Stimulated activated naive CD4-positive, alpha-beta T cell (primary cell): ENCODE measurements around the gene IER3.

Experiments
- DNase-seq, 6 experiments: peaks; one replicate each; lab custom pipeline; 2025; lab: John Stamatoyannopoulos, UW

The IER3 gene, protein sequence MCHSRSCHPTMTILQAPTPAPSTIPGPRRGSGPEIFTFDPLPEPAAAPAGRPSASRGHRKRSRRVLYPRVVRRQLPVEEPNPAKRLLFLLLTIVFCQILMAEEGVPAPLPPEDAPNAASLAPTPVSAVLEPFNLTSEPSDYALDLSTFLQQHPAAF

DNA sequence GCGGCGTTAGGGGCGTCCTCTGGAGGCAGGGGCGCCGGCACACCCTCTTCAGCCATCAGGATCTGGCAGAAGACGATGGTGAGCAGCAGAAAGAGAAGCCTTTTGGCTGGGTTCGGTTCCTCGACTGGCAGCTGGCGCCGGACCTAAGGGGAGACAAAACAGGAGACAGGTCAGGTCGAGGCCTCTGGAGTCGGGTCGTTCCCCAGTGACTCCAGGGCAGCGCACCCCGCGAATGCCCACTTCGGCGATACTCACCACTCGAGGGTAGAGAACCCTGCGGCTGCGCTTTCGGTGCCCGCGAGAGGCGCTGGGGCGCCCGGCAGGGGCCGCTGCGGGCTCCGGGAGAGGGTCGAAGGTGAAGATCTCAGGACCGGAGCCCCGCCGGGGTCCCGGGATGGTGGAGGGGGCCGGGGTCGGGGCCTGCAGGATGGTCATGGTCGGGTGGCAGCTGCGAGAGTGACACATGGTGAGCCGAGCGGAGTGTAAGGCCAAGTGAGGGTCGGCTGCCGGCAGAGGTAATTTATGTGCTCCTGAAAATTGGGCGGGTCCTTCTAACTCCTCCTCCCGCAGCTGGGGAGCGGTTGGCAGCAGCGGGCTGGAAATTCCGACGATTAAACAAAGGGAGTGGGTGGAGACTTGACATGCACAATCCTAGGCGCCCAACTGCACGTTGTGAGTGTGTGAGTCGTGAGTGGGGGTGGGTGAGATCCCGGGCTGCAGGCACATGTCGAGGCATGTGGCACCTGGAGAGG lies at the start of gene IER3:
Gene IER3 (minus strand): TSS at position 494 of the 752 bp plus-strand sequence. CDS start 29 bp downstream, at position 465.
- DNase-seq = peak; percentile 43 to 73 (median 68)

DNA sequence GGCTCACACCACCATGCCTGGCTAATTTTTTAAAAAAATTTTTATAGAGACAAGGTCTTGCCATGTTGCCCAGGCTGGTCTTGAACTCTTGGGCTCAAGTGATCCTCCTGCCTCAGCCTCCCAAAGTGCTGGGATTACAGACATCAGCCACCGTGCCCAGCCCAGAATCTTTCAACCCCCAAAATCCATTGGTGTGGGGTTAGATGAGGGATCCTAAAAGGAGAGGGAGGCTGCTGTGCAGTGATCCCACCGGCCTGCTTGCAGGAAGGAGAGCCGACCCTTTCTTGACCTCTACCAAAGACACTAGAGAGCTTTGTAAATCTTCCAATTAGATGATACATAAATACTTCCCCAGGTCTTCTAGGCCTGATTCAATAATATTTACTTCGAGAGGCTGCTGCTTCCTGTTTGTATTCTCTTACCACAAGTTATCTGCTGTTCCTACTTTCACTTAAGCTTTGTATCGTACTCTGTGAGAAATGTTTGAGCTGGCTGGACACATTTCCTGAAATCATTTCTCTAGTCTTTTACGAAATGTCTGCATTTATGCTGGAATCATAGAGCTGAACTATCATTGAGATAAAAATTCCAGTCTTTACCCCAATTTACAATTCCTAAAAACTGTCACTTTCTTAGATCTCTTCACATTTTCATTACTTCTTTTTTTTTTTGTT lies 49.3 kb upstream of the IER3 start:
- DNase-seq = peak in 3 of 6 experiments; percentile 45 to 62 (median 53)

DNA sequence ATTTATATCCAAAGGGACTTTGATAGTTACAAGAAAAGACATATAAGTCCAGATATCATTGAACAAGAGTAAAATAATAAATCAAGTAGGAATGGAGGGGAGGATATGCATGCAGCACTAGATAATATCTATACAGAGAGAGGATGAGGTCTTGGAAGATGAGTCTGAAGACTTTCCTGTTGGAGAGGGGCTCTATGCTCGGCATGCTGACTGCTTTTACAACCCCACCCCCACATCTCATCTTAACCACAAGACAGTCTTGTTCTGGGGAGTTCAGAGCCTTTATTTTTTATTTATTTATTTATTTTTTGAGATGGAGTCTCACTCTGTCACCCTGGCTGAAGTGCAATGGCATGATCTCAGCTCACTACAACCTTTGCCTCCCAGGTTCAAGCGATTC lies 48.4 kb upstream of the IER3 start:
- no peak for DNase-seq

DNA sequence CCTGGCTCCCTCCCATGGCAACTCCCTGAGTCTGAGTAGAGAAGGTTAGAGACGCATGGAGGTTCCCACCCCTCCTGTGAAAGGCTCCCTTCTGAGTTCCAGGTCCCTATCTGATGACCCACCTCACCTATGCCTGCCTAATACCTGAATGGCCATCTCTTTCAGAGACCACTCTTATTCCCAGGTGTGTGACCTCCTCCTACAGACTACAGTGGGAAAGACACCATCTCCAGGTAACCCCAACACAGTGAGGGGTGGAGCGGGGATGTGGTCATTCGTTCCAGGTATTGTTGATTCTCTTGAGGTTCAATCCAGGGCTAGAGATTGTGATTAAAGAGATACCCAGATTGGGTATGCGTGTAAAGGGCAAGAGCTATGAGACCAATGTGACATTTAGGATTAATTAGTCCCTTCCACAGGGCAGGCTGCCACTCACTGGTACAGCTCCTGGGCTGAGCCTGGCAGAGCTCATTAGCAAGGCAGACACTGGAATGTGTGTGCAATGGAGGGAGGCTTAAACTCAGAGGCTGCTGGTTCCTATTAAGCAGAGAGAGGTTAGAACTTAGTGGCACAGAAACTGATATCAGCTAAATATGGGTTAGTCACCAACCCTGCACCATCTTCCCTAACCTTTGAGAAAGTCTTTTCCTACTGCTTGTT lies 46.5 kb upstream of the IER3 start:
- DNase-seq = no peak

DNA sequence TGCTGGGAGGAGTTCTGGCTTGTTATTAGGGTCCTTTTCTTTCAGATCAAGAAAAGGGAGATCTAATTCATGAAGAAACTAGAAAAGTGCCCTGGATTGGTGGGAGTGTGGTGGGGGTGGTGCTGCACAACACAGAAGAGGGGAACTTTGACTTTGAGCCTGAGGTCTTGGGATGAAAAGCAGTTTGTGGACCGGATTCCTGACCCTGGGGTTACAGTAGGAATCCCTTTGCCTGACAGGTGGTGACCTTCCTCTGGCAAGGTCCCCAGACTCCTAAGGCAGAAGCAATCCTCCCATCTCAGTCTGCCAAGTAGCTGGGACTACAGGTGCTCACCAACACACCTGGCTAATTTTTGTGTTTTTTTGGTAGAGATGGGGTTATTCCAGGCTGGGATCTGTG lies 45.3 kb upstream of the IER3 start:
- no peak for DNase-seq

DNA sequence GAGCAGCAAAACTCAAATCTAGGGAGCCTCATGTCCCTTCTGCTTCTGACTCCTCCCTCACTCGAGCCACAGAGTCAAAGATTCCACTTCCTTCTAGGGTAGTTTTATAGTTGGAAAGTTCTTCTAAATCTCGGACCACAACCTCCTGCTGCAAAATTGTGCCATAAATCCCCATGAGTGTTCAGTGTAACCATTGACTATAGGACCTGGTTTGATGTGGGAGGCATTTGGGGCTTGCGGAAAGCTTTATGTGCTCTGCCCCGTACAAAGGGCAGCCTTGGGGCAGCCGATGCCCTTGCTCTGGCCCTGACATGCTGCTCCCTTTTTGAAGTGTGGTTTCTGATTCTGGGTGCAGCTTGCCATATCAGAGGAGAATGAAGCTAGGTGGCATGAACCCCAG lies 43.6 kb upstream of the IER3 start:
- no peak for DNase-seq

DNA sequence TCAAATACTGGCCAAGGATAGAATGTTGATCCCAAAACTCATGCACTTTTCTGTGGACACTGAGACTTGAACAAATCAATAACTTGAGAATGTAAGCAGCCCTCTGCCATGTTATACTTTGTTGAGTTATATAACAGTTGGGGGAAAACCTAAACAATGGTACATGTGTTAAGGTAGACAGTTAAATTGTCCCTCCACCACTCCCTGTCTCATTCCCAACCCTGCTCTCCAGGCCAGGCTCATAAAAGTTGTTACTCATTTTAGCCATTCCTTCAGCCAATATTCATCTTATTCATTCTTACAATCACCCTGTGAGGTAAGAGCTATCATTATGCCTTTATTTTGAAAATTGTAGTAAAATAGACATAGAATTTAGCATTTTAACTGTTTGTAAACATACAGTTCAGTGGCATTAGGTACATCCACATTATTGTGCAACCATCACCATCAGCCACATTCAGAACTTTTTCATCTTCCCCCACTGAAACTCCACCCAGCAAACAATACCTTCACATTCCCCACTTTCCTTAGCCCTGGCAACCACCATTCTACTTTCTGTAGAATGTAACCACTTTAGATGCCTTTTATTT lies 38.2 kb upstream of the IER3 start:
- no peak for DNase-seq

DNA sequence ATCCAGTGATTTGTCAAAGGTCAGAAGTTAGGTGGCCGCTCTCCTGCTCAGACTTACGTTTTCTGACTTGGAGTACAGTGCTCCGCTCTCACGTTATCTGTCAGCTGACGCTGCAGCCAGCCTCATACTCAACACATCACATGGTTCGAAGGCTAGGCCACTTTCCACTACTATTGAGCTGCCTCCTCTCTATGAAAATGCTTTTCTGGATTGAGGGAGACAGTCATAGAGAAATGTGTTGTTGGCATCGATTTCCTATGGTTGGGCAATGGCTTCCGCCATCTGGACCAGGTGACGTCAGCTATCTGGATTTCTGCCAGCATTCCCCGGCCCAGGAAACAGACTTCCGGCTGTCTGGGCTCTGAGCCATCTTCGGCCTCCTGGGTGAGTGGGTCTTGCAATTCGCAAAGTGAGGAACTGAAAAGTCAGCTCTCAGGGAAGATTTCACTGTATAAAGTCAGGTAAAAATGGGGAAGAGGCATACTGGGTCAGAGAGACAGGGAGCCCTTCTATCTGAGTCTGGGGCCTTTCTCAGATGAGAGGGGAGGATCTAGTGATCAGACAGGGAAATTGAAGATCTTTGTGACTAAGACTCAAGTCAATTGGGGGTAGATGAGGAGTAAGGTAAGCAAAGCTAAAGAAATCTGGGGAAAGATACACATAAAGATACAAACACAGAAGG lies 37.5 kb upstream of the IER3 start:
- DNase-seq = peak in 2 of 6 experiments; percentile 29 to 45

DNA sequence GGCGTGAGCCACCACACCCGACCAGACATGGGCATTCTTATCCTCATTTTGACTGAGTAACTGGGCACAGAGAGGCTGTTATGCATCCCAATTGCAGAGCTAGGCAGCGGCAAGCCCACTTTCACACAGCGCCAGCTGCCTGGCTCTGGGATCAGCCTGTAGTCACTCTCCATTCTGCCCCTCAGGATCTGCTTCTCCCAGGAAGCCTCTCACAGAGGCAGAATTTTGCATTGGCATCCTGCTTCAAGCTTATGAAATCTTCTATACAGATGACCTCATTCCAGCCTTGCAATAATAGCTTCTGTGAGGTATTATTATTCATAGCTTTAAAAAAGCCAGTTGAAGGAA lies 37.0 kb upstream of the IER3 start:
- DNase-seq = no peak

DNA sequence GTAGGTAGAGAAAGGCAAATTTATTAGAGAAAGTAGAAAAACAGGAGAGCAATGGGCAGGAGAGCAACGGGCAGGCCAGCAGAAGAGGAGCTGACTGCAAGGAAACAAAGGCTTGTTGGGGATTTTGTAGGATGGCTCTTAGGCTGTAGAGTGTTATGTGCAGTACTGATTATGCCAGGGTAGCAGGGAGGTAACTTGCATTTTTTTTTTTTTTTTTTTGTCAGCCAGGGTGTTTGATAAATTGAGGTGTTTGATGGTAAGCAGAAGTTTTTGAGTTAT lies 36.2 kb upstream of the IER3 start:
- DNase-seq = no peak

DNA sequence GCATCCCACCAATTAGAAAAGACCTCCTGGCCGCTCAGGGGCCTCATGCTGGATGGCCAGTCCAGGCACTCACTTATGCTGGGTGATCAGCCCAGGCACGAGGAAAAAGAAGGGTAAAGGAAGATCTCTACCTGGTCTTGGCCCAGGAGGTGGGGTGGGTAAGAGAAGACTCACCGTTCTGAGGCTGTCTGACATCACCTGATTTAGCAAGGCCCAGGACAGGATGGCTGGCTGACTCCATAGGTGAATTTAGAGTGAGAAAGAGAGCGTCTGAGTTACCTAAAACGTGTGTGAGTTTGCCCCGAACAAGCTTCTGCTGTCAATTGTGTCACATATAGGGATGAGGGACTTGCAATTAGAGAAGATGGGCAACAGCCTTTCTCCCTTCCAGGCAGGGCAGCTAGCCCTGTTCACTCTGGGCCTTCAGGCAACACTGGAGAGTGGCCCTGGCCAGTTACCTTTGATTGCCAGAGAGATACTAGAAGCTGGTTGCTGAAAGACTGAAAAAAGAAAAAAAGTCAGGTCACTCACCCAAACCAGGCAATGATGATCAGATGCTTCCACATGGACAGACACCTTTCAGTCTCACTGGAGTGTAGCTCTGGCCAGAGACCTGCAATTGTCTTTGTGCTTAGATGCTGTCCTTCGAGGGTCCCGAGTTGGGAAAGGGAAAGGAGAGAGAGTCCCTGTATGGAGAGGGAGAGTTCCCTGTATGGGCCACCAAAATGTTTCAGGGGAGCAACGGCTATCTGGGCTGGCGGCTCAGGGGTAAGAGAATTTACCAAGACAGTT lies 35.7 kb upstream of the IER3 start:
- no peak for DNase-seq

DNA sequence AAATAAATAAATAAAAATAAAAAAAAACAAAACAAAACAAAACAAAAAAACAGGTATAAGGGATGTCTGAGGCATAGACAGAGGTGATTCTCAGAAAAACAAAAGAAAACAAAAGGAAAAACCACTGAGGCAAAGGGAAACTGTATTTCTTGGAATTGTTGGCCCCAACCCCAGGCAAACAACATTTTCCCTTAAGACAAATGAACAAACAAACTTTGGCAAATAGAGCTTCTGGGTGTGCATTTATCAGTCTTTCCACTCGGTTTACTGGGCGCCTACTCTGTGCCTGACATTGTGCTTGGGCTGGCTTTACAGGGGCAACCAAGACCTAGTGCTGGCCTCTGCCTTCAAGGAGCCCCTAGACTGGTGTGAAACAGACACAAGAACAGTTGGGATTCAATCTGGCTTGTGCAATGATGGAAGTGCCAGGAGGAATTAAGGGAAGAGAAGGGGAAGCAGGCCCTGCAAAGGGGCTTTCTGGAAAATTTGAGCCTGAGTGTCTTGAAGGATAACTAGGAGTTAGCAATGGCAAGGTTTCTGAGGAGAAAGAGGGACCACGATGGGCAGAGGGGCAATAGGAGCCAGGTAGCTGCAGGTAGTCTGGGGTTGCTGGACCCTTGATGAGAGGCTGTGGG lies 33.8 kb upstream of the IER3 start:
- DNase-seq = no peak

DNA sequence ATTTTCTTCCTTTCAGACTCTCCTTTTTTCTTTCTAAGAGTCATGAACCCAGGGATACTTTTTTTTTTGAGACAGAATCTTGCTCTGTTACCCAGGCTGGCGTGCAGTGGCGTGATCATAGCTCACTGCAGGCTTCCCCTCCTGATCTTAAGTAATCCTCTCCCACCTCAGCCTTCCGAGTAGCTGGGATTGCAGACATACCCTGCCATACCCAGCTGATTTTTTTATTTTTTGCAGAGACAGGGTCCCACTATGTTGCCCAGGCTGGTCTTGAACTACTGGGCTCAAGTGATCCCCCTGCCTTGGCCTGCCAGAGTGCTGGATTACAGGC lies 32.8 kb upstream of the IER3 start:
- DNase-seq = no peak

DNA sequence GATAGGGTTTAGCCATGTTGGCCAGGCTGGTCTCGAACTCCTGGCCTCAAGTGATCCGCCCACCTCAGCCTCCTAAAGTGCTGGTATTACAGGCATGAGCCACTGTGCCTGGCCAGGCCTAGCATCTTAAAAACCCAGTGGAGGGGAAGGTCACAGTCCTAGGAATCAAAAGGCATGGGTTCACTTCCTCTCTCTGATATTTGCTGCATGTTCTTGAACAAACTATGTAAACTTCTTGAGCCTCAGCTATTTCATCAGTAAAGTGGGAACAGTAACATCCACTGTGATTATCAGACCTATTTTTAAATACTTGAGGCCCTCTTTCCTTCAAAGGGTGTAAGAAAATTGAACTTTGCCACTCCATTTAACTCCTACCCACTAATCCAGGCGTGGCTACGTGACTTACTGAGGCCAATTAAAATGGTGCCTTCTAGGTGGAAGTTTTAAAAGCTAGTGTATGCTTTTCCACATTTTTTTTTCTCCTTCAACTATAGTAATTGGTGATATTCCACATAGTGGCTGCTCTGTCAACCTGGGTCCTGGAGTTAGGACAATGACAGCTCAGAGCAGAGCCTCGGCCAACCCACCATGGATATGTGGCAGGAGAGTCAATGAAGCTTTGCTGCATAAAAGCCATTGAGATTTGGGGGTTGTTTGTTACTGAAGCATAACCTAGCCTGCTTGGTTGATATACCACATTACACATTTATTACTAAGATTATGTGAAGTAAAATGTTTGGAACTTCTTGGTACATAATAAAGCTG lies 32.2 kb upstream of the IER3 start:
- no peak for DNase-seq

DNA sequence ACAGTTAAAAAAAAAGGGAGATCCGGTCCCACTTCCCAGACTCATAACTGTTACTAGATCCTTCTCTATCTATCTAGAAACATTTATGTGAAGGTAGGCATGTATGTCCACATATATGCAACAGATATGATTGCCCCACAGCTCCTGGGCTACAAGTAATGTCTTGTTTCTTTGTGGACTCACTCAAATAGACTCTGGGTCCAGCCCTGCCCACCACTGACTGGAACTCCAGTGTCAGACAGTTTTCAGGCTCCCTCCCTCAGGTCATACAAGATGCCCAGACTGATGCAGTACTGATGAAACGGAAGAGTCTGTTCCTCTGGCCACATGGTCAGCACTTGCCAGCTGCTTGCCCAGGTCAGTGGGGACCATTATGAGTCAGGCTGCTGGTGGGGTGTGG lies 30.8 kb upstream of the IER3 start:
- no peak for DNase-seq

DNA sequence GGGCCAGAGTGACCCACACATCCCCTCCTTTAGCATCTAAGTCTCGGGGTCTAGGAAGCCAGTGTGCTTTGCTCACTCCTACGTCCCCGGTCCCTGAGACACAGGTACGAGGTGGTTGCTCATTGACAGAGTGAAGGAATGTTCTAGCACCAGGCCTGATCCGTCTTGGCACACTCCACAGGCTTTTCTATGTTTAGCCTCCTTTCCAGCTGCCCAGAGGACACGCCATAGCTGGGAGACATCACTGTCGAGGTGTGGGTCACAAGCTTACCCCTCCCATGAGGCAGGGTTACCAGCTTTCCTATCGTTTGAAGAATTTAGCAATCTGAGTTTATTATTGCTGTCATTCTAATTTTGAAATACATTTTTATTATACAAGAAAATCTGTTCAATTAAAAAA lies 30.4 kb upstream of the IER3 start:
- no peak for DNase-seq

DNA sequence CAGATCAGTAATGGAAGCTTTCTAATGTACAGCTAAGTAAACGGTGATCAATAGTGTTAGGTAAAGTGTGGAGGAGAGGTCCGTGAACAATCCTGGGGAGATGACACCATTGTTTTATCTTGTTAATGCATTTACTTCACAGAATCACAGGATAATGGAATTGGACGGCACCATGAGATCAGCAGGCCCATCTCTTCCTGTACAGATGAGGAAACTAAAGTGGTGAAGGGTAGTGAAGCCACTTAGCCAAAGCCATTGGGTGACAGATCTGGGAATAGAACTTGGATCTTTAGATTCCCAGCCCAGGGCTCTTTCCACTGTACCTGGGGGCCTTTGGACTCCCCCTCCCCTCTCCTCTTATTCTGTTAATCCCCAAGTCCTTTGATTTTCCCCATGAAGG lies 26.2 kb upstream of the IER3 start:
- DNase-seq = no peak

DNA sequence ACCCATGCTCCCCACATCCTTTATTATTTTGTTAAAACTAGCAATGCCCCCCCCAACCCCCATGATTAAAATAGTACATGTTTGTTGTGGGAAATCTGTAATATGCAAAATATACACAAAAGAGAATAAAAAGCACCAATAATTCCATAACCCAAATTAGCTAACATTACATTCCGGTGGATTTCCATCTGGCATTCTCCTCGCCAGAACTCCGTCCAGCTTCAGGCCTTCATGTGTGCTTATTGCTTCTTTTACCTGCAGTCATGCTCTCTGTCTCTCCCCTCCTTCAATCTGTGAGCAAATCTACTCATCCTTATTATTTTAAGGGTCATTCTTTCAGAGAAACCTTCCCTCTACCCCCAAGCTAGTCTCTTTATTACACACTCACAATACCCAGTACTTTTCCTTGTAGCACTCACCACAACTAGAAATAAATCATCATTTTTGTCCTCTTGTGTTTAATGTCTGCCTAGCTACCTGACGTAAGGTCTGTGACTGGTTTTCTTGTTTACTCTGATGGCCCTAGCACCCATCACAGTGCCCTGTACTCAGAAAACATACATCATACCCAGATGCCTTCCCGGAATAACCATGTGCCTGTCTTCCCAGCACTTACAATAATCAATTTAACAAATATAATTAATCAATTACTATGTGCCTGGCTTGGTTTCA lies 25.6 kb upstream of the IER3 start:
- DNase-seq = no peak

DNA sequence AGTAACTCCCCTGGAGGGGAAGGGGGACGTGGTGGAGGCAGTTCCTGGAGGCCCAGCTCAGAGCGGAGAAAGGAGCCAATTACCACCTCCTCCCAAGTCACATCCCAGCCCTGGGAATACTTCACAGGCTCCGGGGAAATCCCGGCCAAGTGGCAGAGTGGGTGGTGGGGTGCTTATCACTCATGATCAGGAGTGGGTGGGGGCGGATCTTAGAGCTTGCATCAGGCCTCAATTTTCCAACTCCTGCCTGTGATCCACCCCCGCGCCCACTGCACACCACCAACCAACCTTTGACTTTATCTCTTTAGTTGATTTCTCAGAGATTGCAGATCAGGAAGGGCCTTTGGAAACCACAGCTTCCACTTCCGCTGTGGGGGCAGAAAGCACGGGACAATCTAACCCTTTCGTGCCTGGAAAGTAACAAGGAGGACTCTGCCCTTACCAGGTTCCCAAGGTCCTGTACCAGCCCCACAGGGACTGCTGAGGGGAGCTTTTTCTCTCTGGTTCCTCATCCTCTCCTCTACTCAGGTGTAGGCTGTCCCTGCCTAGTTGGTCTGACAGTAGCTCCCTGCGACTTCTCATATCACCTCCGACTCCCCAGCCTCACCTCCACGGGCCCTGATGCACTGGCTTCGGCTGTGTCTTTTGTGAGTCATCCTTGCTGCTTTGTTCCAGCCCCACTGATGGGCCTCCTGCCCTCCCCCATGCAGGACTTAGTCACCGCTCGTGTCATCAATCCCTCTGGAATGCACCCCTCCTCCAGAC lies 24.9 kb upstream of the IER3 start:
- DNase-seq = peak; percentile 33 to 60 (median 42)
